ENCODE data around the gene DHX8. TPM values are rescaled to one million over a fixed set of nuclear protein-coding genes. Genes with fewer than 3 reads are reported as not detected.
"Not testable (repeated sequence)": the region's sequence is repeated elsewhere in the genome, so short reads cannot be mapped to it uniquely, and the experiment has no call there.

Gene DHX8
- total RNA-seq, 2 experiments from 2014 or later: 47.8 to 54.1 TPM

GRCh38 chr17:43465049-43465448 is 18.7 kb upstream of the DHX8 start:
- CTCF ChIA-PET: interaction anchor here (1.2 kb wide), 1 partner anchor 71 kb away, joined by 4 read pairs; no protein-coding TSS in a partner anchor
- H3K4me1 Mint-ChIP-seq (ENCODE audit: low read depth): no peaks in the 10 kb centered on the region

GRCh38 chr17:43467981-43468581 is 15.7 kb upstream of the DHX8 start:
- DNase-seq: peak; percentile 14
- ChIA-PET POLR2A (no interaction called here), CTCF (interaction anchor here (1.3 kb wide), 1 partner anchor 74 kb away, joined by 4 read pairs; no protein-coding TSS in a partner anchor)
- no peak overlapping the region for H3K4me3 Mint-ChIP-seq
- no peaks in the 10 kb centered on the region for H3K9me3 Mint-ChIP-seq
- H3K36me3 Mint-ChIP-seq: no peaks in the 10 kb centered on the region
- peaks cover 14% of the 10 kb centered on the region for H3K27me3 Mint-ChIP-seq
- no peak overlapping the region for H3K27ac Mint-ChIP-seq
- intact Hi-C loops (cut with micrococcal nuclease): no loop called here
- H3K4me1 Mint-ChIP-seq (ENCODE audit: low read depth): no peaks in the 10 kb centered on the region

More at GRCh38 chr17:43465049-43465448, 18.7 kb upstream of the DHX8 start:
- H3K27me3 Mint-ChIP-seq: peaks cover 15% of the 10 kb centered on the region
- no peak for DNase-seq
- no peaks in the 10 kb centered on the region for H3K36me3 Mint-ChIP-seq
- intact Hi-C loops (cut with micrococcal nuclease): no loop called here
- no peaks in the 10 kb centered on the region for H3K9me3 Mint-ChIP-seq
- POLR2A ChIA-PET: no interaction called here
- no peak overlapping the region for H3K4me3 Mint-ChIP-seq
- no peak overlapping the region for H3K27ac Mint-ChIP-seq

GRCh38 chr17:43468691-43469139 is 15.1 kb upstream of the DHX8 start:
- no peaks in the 10 kb centered on the region for H3K4me1 Mint-ChIP-seq (ENCODE audit: low read depth)
- ChIA-PET CTCF (interaction anchor here (1.3 kb wide), 1 partner anchor 74 kb away, joined by 4 read pairs; no protein-coding TSS in a partner anchor), POLR2A (no interaction called here)
- peaks cover 12% of the 10 kb centered on the region for H3K27me3 Mint-ChIP-seq
- DNase-seq: no peak
- intact Hi-C loops (cut with micrococcal nuclease): no loop called here
- H3K27ac Mint-ChIP-seq: no peak overlapping the region
- H3K36me3 Mint-ChIP-seq: no peaks in the 10 kb centered on the region
- no peaks in the 10 kb centered on the region for H3K9me3 Mint-ChIP-seq
- H3K4me3 Mint-ChIP-seq: no peak overlapping the region

- Mint-ChIP-seq H3K9me3 (no peaks in the 10 kb centered on the region), H3K27me3 (peaks cover 12% of the 10 kb centered on the region), H3K27ac (no peak overlapping the region), H3K4me3 (no peak overlapping the region), H3K36me3 (no peaks in the 10 kb centered on the region), H3K4me1 (ENCODE audit: low read depth) (no peaks in the 10 kb centered on the region)
- ChIA-PET POLR2A (interaction anchor here (0.5 to 0.8 kb wide), 2 partner anchors 66 to 81 kb away, joined by 3 to 4 read pairs; no protein-coding TSS in a partner anchor), CTCF (interaction anchor here (1.3 to 2.5 kb wide), 3 partner anchors 15 to 75 kb away, joined by 4 to 11 read pairs (median 11); partner anchors contain the start of gene DHX8)
- DNase-seq: no peak
- intact Hi-C loops (cut with micrococcal nuclease): no loop called here
These were observed 14.6 kb upstream of the DHX8 start for GRCh38 chr17:43469145-43469544.

- Mint-ChIP-seq H3K27ac (no peak overlapping the region), H3K36me3 (no peaks in the 10 kb centered on the region), H3K27me3 (peaks cover 5% of the 10 kb centered on the region), H3K4me1 (ENCODE audit: low read depth) (no peaks in the 10 kb centered on the region), H3K9me3 (no peaks in the 10 kb centered on the region), H3K4me3 (no peak overlapping the region)
- ChIA-PET CTCF (interaction anchor here (2.4 to 2.5 kb wide), 2 partner anchors 12 to 78 kb away, joined by 11 read pairs; partner anchors contain the start of gene DHX8), POLR2A (no interaction called here)
- DNase-seq: no peak
- intact Hi-C loops (cut with micrococcal nuclease): no loop called here
These were observed 12.1 kb upstream of the DHX8 start for GRCh38 chr17:43471585-43472160.

GRCh38 chr17:43475494-43476089 is 8.2 kb upstream of the DHX8 start:
- Mint-ChIP-seq H3K36me3 (no peaks in the 10 kb centered on the region), H3K9me3 (no peaks in the 10 kb centered on the region), H3K4me3 (no peak overlapping the region), H3K4me1 (ENCODE audit: low read depth) (no peaks in the 10 kb centered on the region), H3K27me3 (no peaks in the 10 kb centered on the region), H3K27ac (no peak overlapping the region)
- DNase-seq: no peak
- POLR2A ChIA-PET: no interaction called here
- intact Hi-C loops (cut with micrococcal nuclease): no loop called here
- CTCF ChIA-PET: no interaction called here

GRCh38 chr17:43476306-43476705 is 7.5 kb upstream of the DHX8 start:
- DNase-seq; H3K4me3 Mint-ChIP-seq; POLR2A ChIA-PET; CTCF ChIA-PET; H3K27ac Mint-ChIP-seq; H3K27me3 Mint-ChIP-seq; H3K9me3 Mint-ChIP-seq; H3K36me3 Mint-ChIP-seq; intact Hi-C loops (cut with micrococcal nuclease); H3K4me1 Mint-ChIP-seq (ENCODE audit: low read depth): not testable (repeated sequence)

- intact Hi-C loops (cut with micrococcal nuclease): no loop called here
- Mint-ChIP-seq H3K4me3 (no peak overlapping the region), H3K27ac (no peak overlapping the region), H3K36me3 (no peaks in the 10 kb centered on the region), H3K9me3 (no peaks in the 10 kb centered on the region), H3K27me3 (no peaks in the 10 kb centered on the region), H3K4me1 (ENCODE audit: low read depth) (no peaks in the 10 kb centered on the region)
- DNase-seq: no peak
- ChIA-PET CTCF (no interaction called here), POLR2A (interaction anchor here (1.3 kb wide), 1 partner anchor 110 kb away, joined by 3 read pairs; no protein-coding TSS in a partner anchor)
These were observed 5.7 kb upstream of the DHX8 start for GRCh38 chr17:43477832-43478634.

GRCh38 chr17:43479948-43480347 is 3.8 kb upstream of the DHX8 start:
- ChIA-PET POLR2A (no interaction called here), CTCF (interaction anchor here (7.2 kb wide), 1 partner anchor 85 kb away, joined by 261 read pairs; the partner anchor contains the start of gene ARL4D)
- Mint-ChIP-seq H3K36me3 (peaks cover 6% of the 10 kb centered on the region), H3K9me3 (no peaks in the 10 kb centered on the region), H3K4me1 (ENCODE audit: low read depth) (peaks cover 9% of the 10 kb centered on the region), H3K27me3 (no peaks in the 10 kb centered on the region), H3K4me3 (no peak overlapping the region), H3K27ac (no peak overlapping the region)
- DNase-seq: no peak
- intact Hi-C loops (cut with micrococcal nuclease): loop anchor here (10.0 kb wide), 1 partner anchor 265 kb away; the partner anchor contains the start of gene TMEM106A

- peaks cover 18% of the 10 kb centered on the region for H3K4me1 Mint-ChIP-seq (ENCODE audit: low read depth)
- ChIA-PET CTCF (interaction anchor here (0.6 to 7.2 kb wide), 7 partner anchors 88 to 212 kb away, joined by 3 to 261 read pairs (median 6); partner anchors contain the start of gene ARL4D), POLR2A (interaction anchor here (0.6 to 4.2 kb wide), 6 partner anchors 84 to 481 kb away, joined by 3 to 47 read pairs (median 6); partner anchors contain the start of gene ARL4D)
- H3K36me3 Mint-ChIP-seq: peaks cover 6% of the 10 kb centered on the region
- intact Hi-C loops (cut with micrococcal nuclease): loop anchor here (1.0 to 10.0 kb wide), 7 partner anchors 84 to 312 kb away; partner anchors contain the start of genes ARL4D, NBR1 and TMEM106A
- no peak for DNase-seq
- H3K27me3 Mint-ChIP-seq: no peaks in the 10 kb centered on the region
- no peak overlapping the region for H3K27ac Mint-ChIP-seq
- H3K9me3 Mint-ChIP-seq: no peaks in the 10 kb centered on the region
- H3K4me3 Mint-ChIP-seq: no peak overlapping the region
These were observed 1.4 kb upstream of the DHX8 start for GRCh38 chr17:43482103-43483012.

GRCh38 chr17:43490621-43491020 is 6.8 kb downstream of the DHX8 start:
- DNase-seq: no peak
- intact Hi-C loops (cut with micrococcal nuclease): no loop called here
- Mint-ChIP-seq H3K36me3 (peaks cover 35% of the 10 kb centered on the region), H3K9me3 (no peaks in the 10 kb centered on the region), H3K4me1 (ENCODE audit: low read depth) (peaks cover 4% of the 10 kb centered on the region), H3K27ac (no peak overlapping the region), H3K4me3 (no peak overlapping the region), H3K27me3 (no peaks in the 10 kb centered on the region)
- POLR2A ChIA-PET: interaction anchor here (0.6 kb wide), 1 partner anchor 43 kb away, joined by 3 read pairs; no protein-coding TSS in a partner anchor
- CTCF ChIA-PET: interaction anchor here (1.3 kb wide), 2 partner anchors 13 to 276 kb away, joined by 3 to 4 read pairs; no protein-coding TSS in a partner anchor
